ENCODE results near the gene C1orf141.

The C1orf141 gene

DNA sequence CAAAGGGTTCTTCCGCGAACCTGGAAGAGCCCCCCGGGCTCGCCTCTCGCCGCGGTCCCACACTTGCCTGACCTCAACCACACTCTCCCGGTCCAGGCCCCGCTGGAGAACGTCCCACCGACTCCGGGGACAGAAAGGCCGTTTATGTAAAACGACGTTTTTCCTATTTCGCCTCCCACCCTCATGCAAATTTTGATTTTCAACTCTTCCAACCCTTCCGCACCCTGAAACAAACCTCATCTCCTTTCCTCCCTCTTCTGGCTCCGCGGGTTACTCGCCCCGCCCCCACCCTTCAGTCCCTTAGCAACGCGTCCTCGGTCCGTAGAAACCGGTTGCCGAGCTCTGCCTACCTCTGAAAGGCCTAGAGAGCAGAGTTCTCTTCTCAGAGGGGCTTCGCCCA lies at the start of gene C1orf141:
Gene C1orf141, minus strand, starts transcription at position 276 of the 400 bp plus-strand sequence. CDS start 7,730 bp downstream, outside the sequence.
- in situ Hi-C loops (cut with MboI; ENCODE audit: low sequenced_read_pairs) = loop anchor here (25.0 kb wide), 1 partner anchor 372 kb away; the partner anchor contains the start of gene DYNLT5

GRCh38 chr1:67175530-67176087 lies 40.8 kb upstream of the C1orf141 start:
- in situ Hi-C loops (cut with MboI; ENCODE audit: low sequenced_read_pairs) = no loop called here

GRCh38 chr1:67174716-67175284 lies 40.0 kb upstream of the C1orf141 start:
- in situ Hi-C loops (cut with MboI; ENCODE audit: low sequenced_read_pairs) = no loop called here

- in situ Hi-C loops (cut with MboI; ENCODE audit: low sequenced_read_pairs) = no loop called here
These were observed 39.2 kb upstream of the C1orf141 start for GRCh38 chr1:67173988-67174387.

DNA sequence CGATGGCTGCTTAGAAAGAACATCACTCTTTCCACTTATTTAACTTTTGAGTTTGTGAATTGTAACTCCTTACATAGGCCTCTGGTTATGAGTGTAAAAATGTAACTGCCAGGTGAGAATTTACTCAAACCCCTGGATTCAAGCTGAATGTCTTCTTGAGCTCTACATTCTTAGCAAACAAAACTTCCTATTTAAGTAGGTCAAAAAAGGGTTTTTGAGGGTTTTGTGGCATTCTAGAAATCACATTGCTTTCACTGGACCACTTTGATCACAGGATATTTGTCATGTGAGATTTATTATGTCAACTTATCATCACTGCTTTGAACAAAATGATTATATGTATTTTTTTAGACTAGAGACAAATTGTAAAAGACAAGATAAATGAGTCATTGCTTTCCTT lies 37.2 kb upstream of the C1orf141 start:
- in situ Hi-C loops (cut with MboI; ENCODE audit: low sequenced_read_pairs) = no loop called here

GRCh38 chr1:67171574-67171955 lies 36.8 kb upstream of the C1orf141 start:
- in situ Hi-C loops (cut with MboI; ENCODE audit: low sequenced_read_pairs) = no loop called here

- in situ Hi-C loops (cut with MboI; ENCODE audit: low sequenced_read_pairs) = no loop called here
These were observed 36.2 kb upstream of the C1orf141 start for GRCh38 chr1:67170751-67171573.

GRCh38 chr1:67169932-67170331 lies 35.2 kb upstream of the C1orf141 start:
- in situ Hi-C loops (cut with MboI; ENCODE audit: low sequenced_read_pairs) = no loop called here

GRCh38 chr1:67169496-67169895 lies 34.7 kb upstream of the C1orf141 start:
- in situ Hi-C loops (cut with MboI; ENCODE audit: low sequenced_read_pairs) = no loop called here

- in situ Hi-C loops (cut with MboI; ENCODE audit: low sequenced_read_pairs) = no loop called here
These were observed 31.4 kb upstream of the C1orf141 start, which contains the start of gene IL23R for GRCh38 chr1:67166196-67166595. TSS of gene IL23R (plus strand) at chr1:67166454. CDS start at chr1:67168121, 1,667 bp downstream.

DNA sequence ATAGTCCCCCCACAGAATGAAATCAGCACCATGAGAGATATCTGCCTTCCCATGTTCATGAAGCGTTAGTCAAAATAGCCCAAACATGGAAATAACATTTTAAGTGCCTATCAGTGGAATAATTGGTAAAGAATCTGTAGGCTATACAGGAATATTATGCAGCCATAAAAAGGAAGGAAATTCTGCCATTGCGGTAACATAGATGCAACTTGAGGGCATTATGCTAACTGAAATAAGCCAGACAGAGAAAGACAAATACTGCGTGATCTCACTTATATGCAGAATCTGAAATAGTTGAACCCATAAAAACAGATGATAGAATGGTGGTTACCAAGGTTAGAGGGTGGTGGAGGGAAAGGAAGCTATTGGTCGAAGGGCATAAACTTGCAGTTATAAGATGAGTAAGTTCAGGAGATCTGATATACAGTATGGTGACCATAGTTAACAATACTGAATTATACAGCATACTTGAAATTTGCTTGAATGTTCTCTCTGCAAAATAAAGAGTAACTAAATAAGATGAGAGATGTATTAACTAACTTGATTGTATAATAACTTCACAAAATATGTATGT lies 30.8 kb upstream of the C1orf141 start:
- in situ Hi-C loops (cut with MboI; ENCODE audit: low sequenced_read_pairs) = no loop called here

DNA sequence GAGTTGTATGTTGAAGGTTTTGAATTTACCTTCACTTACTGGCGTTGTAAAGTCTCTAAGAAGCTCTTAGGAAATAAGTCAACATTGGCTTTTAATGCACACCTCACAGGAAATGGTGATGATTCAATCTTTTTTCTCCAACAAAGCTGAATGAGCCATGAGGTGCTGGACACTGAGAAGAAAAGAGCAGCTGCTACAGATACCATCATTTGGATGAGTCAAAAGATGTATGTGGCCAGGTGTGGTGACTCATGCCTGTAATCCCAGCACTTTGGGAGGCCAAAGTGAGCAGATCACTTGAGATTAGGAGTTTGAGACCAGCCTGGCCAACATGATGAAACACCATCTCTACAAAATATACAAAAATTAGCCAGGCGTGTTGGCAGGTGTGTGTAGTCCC lies 28.2 kb upstream of the C1orf141 start:
- in situ Hi-C loops (cut with MboI; ENCODE audit: low sequenced_read_pairs) = no loop called here

- in situ Hi-C loops (cut with MboI; ENCODE audit: low sequenced_read_pairs) = no loop called here
These were observed 24.5 kb upstream of the C1orf141 start for GRCh38 chr1:67159233-67159632.

- in situ Hi-C loops (cut with MboI; ENCODE audit: low sequenced_read_pairs) = no loop called here
These were observed 23.6 kb upstream of the C1orf141 start for GRCh38 chr1:67158401-67158800.

DNA sequence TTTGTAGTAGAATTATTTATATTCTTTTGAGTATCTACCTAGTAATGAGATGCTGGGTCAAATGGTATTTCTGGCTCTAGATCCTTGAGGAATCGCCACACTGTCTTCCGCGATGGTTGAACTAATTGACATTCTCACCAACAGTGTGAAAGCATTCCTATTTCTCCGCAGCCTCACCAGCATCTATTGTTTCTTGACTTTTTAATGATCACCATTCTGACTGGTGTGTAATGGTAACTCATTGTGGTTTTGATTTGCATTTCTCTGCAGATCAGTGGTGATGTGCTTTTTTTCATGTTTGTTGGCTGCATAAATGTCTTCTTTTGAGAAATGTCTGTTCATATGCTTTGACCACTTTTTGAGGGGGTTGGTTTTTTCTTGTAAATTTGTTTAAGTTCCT lies 16.2 kb upstream of the C1orf141 start:
- in situ Hi-C loops (cut with MboI; ENCODE audit: low sequenced_read_pairs) = no loop called here

DNA sequence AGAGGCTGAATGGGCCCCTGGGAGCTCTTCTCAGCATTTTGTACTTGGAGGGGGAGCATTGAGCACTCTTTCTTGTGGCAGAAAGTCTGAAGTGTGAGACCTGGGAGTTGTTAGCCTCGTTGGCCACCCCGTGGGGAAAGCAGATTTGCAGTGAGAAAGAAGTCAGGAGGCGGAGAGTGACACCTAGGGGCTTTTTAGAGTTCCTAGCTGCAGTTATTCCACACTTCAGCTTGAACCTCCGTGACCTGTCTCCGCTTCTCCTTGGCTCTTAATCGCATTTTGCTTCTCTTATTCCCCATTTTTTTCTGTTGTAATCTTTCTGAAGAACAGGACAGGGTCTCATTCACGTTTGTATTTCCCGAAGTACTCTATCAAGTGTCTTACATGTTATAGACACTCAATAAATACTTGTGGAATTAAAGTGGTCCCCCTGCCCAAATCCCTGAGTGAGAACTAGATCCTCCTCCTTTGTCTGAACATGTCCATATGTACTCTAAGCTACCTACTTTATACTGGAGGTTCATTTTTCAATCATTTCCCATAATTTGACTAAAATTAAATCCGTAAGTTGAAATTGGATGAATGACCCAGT lies 14.5 kb upstream of the C1orf141 start:
- in situ Hi-C loops (cut with MboI; ENCODE audit: low sequenced_read_pairs) = loop anchor here (10.0 to 25.0 kb wide), 2 partner anchors 144 to 387 kb away; partner anchors contain the start of gene DYNLT5

GRCh38 chr1:67148516-67149178 lies 13.9 kb upstream of the C1orf141 start:
- in situ Hi-C loops (cut with MboI; ENCODE audit: low sequenced_read_pairs) = loop anchor here (10.0 to 25.0 kb wide), 2 partner anchors 144 to 386 kb away; partner anchors contain the start of gene DYNLT5

GRCh38 chr1:67147973-67148372 lies 13.2 kb upstream of the C1orf141 start:
- in situ Hi-C loops (cut with MboI; ENCODE audit: low sequenced_read_pairs) = loop anchor here (10.0 to 25.0 kb wide), 2 partner anchors 143 to 386 kb away; partner anchors contain the start of gene DYNLT5

DNA sequence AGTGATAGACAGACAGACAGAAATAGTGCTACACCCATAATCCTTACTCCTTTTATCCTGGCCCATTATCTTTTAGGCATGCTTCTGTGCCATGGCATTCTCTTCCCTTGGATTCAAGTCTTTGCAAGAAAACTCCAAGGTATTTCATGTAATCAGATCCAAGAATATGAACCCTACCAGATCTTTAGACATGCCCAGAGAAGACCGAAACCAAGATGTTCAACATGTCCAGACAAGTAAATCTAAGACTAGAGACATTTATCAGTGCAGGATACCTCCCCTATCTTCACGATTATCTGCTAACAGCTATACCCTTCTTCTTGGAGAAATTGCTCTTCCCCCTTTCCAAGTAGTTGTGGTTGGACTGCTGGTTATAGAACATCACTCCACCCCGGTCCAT lies 11.8 kb upstream of the C1orf141 start:
- in situ Hi-C loops (cut with MboI; ENCODE audit: low sequenced_read_pairs) = loop anchor here (10.0 to 25.0 kb wide), 2 partner anchors 142 to 384 kb away; partner anchors contain the start of gene DYNLT5

GRCh38 chr1:67146101-67146500 lies 11.3 kb upstream of the C1orf141 start:
- in situ Hi-C loops (cut with MboI; ENCODE audit: low sequenced_read_pairs) = loop anchor here (10.0 to 25.0 kb wide), 2 partner anchors 141 to 384 kb away; partner anchors contain the start of gene DYNLT5
